BLaER1 (cell line): ENCODE measurements around the gene KCNC3.

Source experiments
- H3K27ac ChIP-seq: shearing (Covaris generic); formaldehyde crosslinking; 2 replicates; pipeline ENCODE4 v1.8.1; 2022
- H3K27me3 ChIP-seq: shearing (Covaris generic); formaldehyde crosslinking; 2 replicates; pipeline ENCODE4 v1.8.1; 2022
- H3K36me3 ChIP-seq: shearing (Covaris generic); formaldehyde crosslinking; 2 replicates; pipeline ENCODE4 v1.8.1; 2022
- H3K4me1 ChIP-seq: shearing (Covaris generic); formaldehyde crosslinking; 2 replicates; pipeline ENCODE4 v1.8.1; 2022
- H3K4me2 ChIP-seq: shearing (Covaris generic); formaldehyde crosslinking; 2 replicates; pipeline ENCODE4 v1.8.1; 2022
- H3K4me3 ChIP-seq: shearing (Covaris generic); formaldehyde crosslinking; 2 replicates; pipeline ENCODE4 v1.8.1; 2022
- H3K9ac ChIP-seq: shearing (Covaris generic); formaldehyde crosslinking; 2 replicates; pipeline ENCODE4 v1.8.1; 2022
- H3K9me3 ChIP-seq: shearing (Covaris generic); formaldehyde crosslinking; 2 replicates; pipeline ENCODE4 v1.8.1; 2022
- H4K20me1 ChIP-seq: shearing (Covaris generic); formaldehyde crosslinking; 2 replicates; pipeline ENCODE4 v1.8.1; 2022
- Cebpa-rat ChIP-seq: shearing (Covaris generic); IDR thresholded peaks from 2 replicates; pipeline ENCODE4 v1.8.1; 2022

KCNC3 gene

DNA sequence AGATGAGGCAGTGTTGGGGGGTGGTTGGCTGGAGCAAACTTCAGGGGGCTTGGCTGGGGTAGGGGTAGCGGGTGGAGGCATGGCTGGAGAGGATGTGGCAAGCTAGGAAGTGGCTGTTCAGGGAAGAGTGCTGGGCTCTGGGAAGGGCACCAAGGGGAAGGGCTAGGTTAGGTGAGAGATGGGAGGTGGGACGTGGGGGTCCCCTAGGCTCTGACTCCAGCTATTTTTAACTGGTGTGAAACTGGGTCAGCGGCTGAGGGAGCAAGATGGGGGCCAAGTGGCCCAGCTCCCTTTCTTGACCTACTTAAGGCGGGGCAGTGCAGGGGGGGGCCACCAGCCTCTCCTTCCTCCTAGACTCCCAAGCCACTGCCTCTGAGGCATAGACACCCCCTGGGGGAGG is 7.3 kb downstream of the KCNC3 start:
- H3K4me3 ChIP-seq, result no peak overlapping the region
- peaks cover 6% of the 10 kb centered on the region; the same call in 1 of the 2 replicates for H4K20me1 ChIP-seq
- no peaks in the 10 kb centered on the region for H3K36me3 ChIP-seq
- no peak overlapping the region for H3K27ac ChIP-seq
- peaks cover 58% of the 10 kb centered on the region for H3K27me3 ChIP-seq
- H3K4me1 ChIP-seq, result peaks cover 14% of the 10 kb centered on the region
- no peaks in the 10 kb centered on the region for H3K9me3 ChIP-seq
- H3K4me2 ChIP-seq, result no peak overlapping the region
- no peak for TF ChIP-seq Cebpa-rat
- no peak overlapping the region for H3K9ac ChIP-seq

- Histone ChIP-seq H3K9ac (no peak overlapping the region), H4K20me1 (no peaks in the 10 kb centered on the region), H3K9me3 (no peaks in the 10 kb centered on the region), H3K4me1 (peaks cover 5% of the 10 kb centered on the region), H3K4me2 (no peak overlapping the region), H3K4me3 (no peak overlapping the region), H3K36me3 (no peaks in the 10 kb centered on the region), H3K27me3 (peaks cover 58% of the 10 kb centered on the region), H3K27ac (no peak overlapping the region)
- no peak for TF ChIP-seq Cebpa-rat
Observed at GRCh38 chr19:50320596-50320995, 8.6 kb downstream of the KCNC3 start.

- no peaks in the 10 kb centered on the region for H3K36me3 ChIP-seq
- H3K4me2 ChIP-seq, result no peak overlapping the region
- no peak overlapping the region for H3K4me3 ChIP-seq
- H3K4me1 ChIP-seq, result peaks cover under 1% of the 10 kb centered on the region
- peaks cover 60% of the 10 kb centered on the region for H3K27me3 ChIP-seq
- H3K9me3 ChIP-seq, result no peaks in the 10 kb centered on the region
- TF ChIP-seq Cebpa-rat, result no peak
- no peaks in the 10 kb centered on the region for H4K20me1 ChIP-seq
- no peak overlapping the region for H3K9ac ChIP-seq
- no peak overlapping the region for H3K27ac ChIP-seq
Observed at GRCh38 chr19:50320051-50320450, 9.1 kb downstream of the KCNC3 start.

DNA sequence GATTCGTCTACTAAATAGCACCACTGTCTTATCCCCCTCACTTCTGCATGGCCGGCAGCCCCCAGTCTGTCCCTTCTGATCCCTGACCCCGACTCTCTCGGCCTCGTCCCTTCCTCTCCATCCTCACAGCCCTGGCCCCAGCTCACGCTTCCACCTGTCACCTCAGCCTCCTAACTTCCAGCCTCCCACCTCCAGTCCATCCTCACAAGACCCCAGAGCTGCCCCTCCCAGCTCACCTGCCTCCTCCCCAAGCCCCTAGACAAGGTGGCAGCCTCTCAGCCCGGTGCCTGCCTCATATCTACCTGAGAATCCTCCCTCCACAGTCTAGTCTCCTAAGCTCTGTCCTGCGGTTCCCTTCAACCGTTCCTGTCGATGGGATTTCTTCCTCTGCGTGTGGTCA is 10.0 kb downstream of the KCNC3 start:
- Histone ChIP-seq H3K27ac (no peak overlapping the region), H3K9ac (no peak overlapping the region), H3K9me3 (no peaks in the 10 kb centered on the region), H4K20me1 (no peaks in the 10 kb centered on the region; the same call in 1 of the 2 replicates), H3K36me3 (no peaks in the 10 kb centered on the region), H3K4me1 (no peaks in the 10 kb centered on the region), H3K27me3 (peaks cover 60% of the 10 kb centered on the region), H3K4me2 (no peak overlapping the region), H3K4me3 (no peak overlapping the region)
- no peak for TF ChIP-seq Cebpa-rat

GRCh38 chr19:50318438-50318837 is 10.7 kb downstream of the KCNC3 start:
- no peak overlapping the region for H3K27ac ChIP-seq
- H3K36me3 ChIP-seq, result no peaks in the 10 kb centered on the region
- H3K4me3 ChIP-seq, result no peak overlapping the region
- no peak overlapping the region for H3K9ac ChIP-seq
- no peaks in the 10 kb centered on the region for H3K4me1 ChIP-seq
- H4K20me1 ChIP-seq, result peaks cover 1% of the 10 kb centered on the region; the same call in 1 of the 2 replicates
- no peaks in the 10 kb centered on the region for H3K9me3 ChIP-seq
- TF ChIP-seq Cebpa-rat, result no peak
- peaks cover 64% of the 10 kb centered on the region for H3K27me3 ChIP-seq
- no peak overlapping the region for H3K4me2 ChIP-seq

GRCh38 chr19:50317115-50317514 is 12.1 kb downstream of the KCNC3 start:
- H3K36me3 ChIP-seq, result no peaks in the 10 kb centered on the region
- H3K4me2 ChIP-seq, result no peak overlapping the region

DNA sequence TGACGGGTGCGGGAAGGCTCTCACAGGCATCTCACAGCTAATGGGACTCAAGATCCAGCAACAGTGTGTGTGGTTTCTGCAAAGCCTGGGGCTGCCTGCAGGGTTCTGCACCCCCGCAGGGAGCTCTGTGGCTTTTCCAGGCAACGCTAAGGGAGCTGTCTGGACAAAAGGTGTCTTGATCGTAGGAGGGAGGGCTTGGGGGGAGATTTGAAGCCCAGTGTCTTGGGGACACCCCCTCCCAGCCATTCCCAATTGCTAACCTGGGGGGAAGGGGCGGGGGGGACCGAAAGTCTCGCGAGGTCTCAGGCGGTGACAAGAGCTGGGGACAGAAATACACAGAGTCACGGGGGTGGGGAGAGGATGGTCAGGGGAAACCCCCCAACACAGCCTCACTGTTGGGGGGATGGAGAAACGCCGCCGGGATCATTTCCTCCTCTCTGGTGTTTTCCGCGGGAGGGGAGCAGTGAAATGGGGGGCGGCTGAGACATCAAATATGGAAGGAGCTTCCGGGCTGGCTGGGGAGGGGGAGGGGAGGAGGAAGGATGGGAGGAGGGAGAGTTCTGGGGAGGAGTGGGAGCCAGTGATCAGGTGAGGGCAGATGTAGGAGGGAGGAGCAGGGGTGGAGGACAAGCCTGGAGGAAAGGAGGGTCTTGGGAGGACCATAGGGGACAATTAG is 13.3 kb downstream of the KCNC3 start:
- H3K4me3 ChIP-seq, result no peak overlapping the region
- no peaks in the 10 kb centered on the region for H3K9me3 ChIP-seq
- H3K36me3 ChIP-seq, result no peaks in the 10 kb centered on the region
- no peak overlapping the region for H3K9ac ChIP-seq
- H3K4me1 ChIP-seq, result no peaks in the 10 kb centered on the region
- peaks cover 14% of the 10 kb centered on the region; the same call in 1 of the 2 replicates for H4K20me1 ChIP-seq
- peaks cover 89% of the 10 kb centered on the region for H3K27me3 ChIP-seq
- no peak overlapping the region for H3K27ac ChIP-seq
- no peak for TF ChIP-seq Cebpa-rat
- no peak overlapping the region for H3K4me2 ChIP-seq

More at GRCh38 chr19:50317115-50317514, 12.1 kb downstream of the KCNC3 start:
- Histone ChIP-seq H3K9ac (no peak overlapping the region), H3K4me3 (no peak overlapping the region), H4K20me1 (peaks cover 8% of the 10 kb centered on the region; the same call in 1 of the 2 replicates), H3K27ac (no peak overlapping the region), H3K9me3 (no peaks in the 10 kb centered on the region), H3K27me3 (peaks cover 77% of the 10 kb centered on the region), H3K4me1 (no peaks in the 10 kb centered on the region)
- no peak for TF ChIP-seq Cebpa-rat

DNA sequence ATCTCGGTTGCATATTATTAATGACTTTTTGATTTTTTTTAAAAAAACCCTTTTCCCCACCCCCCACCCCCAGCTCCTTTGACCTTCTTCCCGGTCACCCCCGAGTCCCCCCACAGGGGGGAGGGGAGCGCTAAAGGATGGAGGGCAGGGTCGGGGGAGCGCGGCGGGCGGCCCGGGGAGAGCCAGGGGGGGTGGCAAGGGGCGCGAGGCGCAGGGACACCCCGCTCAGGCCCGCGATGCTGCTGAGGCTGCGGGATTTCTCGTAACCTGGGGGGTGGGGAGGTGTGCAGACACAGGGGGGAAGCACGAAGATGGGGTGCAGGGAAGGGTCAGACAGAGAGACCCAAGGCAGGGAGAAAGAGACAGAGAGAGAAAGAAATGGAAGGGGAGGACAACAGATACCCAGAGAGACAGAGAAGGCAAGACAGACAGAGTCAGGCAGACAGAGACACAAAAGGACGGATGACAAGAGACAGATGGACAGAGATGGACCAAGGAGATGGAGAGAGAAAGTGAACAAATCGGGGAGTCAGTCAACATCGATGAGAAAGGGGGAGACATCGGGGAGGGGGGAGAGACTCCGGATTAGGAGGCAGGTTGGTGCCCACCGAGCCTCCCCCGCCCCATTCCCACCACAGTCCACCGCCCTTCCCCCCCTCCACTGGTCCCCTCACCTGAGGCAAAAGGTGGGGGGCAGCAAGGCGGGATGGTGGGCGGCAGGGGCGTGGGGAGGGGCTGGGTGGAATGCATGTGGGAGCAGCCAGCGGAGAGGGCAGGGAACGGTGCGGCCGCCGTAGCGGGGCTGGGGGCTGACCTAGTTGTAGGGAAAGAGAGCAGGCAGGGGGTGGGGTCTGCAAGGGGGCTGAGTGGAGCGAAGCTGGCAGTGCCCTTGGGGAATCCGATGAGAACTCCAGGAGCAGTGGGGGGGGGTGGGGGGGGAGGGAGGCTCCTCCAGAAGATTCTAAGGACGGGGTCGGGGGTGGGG is 14.2 kb downstream of the KCNC3 start:
- Histone ChIP-seq H3K27ac (no peak overlapping the region), H3K36me3 (no peaks in the 10 kb centered on the region), H4K20me1 (peaks cover 23% of the 10 kb centered on the region; the same call in 1 of the 2 replicates), H3K4me3 (no peak overlapping the region), H3K4me2 (no peak overlapping the region), H3K9ac (no peak overlapping the region), H3K9me3 (no peaks in the 10 kb centered on the region), H3K27me3 (peaks cover 98% of the 10 kb centered on the region), H3K4me1 (no peaks in the 10 kb centered on the region)
- TF ChIP-seq Cebpa-rat, result no peak

DNA sequence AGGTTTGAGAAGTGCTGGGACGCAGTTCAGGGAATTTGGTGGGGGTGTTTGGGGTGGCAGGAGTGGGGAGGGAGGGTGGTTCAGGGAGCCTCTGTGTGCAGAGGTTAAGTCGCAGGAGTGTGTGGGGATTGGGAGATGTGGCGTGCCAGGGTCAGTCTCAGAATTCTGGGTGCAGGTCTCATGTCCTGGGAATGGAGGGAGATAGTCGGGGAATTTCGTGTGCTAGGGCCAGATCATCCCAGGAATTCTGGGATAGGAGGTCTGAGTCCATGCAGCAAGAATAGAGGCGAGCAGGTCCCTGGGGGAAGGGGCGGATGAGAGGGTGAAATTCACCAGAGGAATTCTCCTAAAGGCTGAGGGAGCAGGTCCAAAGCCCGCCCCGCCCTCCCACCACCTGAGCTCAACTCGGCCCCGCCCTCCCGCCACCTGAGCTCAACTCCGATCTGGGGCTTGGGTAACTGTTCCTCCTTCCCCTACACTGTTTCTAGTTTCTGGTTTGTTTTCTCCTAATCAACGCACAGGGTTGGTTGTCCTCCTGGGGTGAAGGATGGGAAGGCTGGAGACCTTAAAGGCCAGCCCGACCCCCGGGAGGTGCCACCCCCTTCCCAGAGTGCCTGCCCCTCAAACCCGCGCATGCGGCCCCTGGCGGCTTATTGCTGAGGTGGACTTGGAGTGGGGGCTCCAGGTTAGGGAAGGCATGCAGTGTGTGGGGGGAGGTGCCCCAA is 15.2 kb downstream of the KCNC3 start:
- Histone ChIP-seq H3K27me3 (peaks cover 99% of the 10 kb centered on the region), H3K36me3 (no peaks in the 10 kb centered on the region), H3K4me2 (no peak overlapping the region), H3K4me3 (no peak overlapping the region), H4K20me1 (peaks cover 24% of the 10 kb centered on the region; the same call in 1 of the 2 replicates), H3K9me3 (no peaks in the 10 kb centered on the region), H3K4me1 (no peaks in the 10 kb centered on the region), H3K27ac (no peak overlapping the region), H3K9ac (no peak overlapping the region)
- no peak for TF ChIP-seq Cebpa-rat
